DMS153 treated with DMSO at 0.1 percent for 48 hours (cell line): ENCODE results near the gene ACAP3.
A peak's percentile ranks its signal among the peaks of the same experiment; 100 is the strongest.
"Not testable (repeated sequence)": the region's sequence is repeated elsewhere in the genome, so short reads cannot be mapped to it uniquely, and the experiment has no call there.

Source experiments
- DNase-seq: peaks from one replicate; lab custom pipeline; 2025; ENCODE audit not compliant: unreplicated experiment; lab: John Stamatoyannopoulos, UW

Gene ACAP3

DNA sequence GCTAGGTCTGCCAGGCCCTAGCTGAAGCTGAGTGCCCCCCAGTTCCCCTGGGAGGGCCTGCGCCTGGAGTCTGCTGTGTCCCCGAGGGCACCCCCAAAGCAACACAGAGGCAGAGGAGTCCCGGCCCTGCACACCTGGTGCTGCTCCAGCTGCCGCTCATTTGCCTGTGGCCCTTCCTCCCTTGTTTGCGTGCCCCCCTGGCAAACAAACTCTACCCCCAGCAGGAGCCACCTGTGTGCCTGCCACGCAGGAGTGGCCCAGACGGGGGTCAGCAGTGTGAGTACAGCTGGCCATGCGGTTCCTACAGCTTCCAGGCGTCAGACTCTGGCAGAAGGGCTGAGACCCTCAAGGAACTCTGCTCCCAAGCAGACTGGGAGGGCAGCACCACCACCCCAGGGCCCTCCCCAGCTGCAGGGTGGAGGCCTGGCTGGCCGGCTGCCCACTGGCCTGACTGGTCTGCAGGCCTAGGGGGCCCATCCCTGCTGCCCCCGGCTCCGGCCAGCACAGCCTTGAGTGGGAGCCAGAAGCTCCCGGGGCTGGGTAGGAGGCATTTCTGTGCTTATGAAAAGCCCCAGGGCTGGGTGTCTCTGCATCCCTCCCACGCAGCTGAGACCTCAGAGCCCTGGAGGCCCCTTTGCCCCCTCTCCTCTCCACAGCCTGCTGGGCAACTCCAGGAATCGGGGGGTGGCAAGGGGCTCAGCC is 22.8 kb upstream of the ACAP3 start:
- DNase-seq, result no peak

DNA sequence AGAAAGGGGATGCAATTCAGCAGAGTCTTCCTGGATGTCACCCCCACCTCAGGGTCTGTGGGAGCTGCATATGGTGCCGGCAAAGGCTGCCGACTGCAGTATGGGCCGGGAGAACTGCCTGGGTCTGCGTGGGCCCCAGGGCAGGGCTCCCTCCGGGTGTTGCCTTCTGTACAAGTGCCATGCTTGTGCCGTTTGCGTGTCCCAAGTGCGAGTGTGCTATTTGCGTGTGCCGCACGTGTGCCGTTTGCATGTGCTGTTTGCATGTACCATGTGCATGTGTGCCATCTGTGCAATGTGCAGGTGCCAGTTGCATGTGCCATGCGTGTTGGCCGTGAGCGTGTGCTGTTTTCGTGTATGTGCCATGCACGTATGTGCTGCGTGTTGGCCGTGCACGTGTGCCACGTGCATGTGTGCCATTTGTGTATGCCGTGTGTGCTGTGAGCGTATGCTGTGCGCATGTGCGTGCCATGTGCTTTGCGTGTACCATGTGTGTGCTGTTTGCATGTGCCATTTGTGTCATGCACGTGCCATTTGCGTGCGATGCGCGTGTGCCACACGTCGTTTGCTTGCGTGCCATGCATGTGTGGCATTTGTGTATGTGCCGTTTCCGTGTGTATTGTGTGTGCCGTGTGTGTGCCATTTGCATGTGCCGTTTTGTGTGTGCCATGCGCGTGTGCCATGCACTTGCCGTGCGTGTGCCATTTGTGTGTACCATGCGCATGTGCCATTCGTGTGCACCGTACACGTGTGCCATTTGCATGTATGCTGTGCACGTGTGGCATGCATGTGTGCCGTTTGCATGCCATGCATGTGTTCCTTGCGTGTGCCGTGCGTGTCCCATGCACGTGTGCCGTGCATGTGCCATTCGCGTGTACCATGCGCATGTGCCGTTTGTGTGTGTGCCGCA is 21.8 kb upstream of the ACAP3 start:
- DNase-seq, result no peak

DNA sequence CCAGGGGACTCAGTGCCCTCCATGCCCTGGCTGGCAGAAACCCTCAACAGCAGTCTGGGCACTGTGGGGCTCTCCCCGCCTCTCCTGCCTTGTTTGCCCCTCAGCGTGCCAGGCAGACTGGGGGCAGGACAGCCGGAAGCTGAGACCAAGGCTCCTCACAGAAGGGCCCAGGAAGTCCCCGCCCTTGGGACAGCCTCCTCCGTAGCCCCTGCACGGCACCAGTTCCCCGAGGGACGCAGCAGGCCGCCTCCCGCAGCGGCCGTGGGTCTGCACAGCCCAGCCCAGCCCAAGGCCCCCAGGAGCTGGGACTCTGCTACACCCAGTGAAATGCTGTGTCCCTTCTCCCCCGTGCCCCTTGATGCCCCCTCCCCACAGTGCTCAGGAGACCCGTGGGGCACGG is 20.5 kb upstream of the ACAP3 start:
- DNase-seq, result no peak

DNA sequence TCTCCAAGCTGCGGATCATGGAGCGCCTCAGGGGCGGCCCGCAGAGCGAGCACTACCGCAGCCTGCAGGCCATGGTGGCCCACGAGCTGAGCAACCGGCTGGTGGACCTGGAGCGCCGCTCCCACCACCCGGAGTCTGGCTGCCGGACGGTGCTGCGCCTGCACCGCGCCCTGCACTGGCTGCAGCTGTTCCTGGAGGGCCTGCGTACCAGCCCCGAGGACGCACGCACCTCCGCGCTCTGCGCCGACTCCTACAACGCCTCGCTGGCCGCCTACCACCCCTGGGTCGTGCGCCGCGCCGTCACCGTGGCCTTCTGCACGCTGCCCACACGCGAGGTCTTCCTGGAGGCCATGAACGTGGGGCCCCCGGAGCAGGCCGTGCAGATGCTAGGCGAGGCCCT is 19.6 kb upstream of the ACAP3 start:
- no peak for DNase-seq

DNA sequence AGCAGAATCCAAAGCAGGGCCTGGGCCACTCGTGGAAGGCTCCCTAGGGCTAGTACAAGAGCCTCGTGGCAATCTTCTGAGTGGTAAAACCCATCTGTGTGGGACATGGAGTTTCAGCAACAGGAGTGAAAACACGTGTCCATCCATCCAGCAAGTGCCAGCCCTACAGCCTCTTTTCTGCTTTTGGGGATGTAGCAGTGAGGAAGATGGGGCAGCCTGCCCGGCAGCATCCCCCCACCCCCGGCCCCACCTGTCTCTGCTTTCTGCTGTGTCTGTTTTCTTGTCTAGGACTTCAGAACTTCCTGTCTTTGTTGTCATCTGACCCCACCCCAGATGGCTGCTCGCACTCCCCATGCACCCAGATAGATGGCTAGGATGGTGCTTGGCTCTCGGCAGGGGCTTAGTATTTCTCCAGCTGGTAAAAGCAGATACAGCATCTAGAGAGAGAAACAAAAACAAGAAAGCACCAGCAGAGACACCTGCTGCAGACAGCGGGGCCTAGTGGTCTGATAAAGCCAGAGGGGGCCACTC is 18.4 kb upstream of the ACAP3 start:
- DNase-seq, result no peak

DNA sequence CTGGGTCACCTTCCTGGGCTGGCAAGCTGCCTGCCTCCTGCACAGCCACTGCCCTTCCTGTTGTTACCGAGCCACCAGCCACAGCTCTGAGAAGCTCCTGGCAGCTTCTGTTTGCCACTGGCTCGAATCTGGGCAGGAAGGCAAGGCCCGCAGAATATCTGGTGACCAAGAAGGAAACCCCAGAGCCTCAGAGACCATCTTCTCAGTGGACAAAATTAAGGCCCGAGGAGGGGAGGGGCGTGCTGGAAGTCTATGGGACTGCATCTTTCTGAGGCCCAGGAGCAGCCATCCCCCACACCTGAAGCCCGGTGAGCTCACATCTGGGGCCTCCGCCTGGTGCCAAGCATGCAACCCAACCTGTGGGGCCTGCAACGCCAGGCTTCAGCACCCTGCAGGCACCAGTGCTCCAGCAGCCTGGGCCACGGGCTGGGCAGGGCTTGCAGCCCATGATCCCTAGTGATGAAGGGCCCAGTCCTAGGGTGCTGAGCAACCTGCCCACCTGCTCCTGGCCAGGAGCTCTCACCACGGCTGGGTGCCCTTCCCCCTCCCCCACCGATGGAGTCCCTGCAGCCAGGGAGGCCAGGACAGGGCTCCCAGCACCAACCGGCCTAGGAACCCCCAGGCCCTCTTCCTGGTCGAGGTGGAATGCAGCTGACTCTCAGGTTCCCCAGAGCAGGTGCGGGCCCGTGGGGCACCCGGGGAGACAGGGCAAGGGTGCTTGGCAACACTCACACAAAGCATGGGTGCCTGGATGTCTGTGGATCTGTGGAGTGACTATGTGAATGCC is 17.8 kb upstream of the ACAP3 start:
- DNase-seq, result no peak

DNA sequence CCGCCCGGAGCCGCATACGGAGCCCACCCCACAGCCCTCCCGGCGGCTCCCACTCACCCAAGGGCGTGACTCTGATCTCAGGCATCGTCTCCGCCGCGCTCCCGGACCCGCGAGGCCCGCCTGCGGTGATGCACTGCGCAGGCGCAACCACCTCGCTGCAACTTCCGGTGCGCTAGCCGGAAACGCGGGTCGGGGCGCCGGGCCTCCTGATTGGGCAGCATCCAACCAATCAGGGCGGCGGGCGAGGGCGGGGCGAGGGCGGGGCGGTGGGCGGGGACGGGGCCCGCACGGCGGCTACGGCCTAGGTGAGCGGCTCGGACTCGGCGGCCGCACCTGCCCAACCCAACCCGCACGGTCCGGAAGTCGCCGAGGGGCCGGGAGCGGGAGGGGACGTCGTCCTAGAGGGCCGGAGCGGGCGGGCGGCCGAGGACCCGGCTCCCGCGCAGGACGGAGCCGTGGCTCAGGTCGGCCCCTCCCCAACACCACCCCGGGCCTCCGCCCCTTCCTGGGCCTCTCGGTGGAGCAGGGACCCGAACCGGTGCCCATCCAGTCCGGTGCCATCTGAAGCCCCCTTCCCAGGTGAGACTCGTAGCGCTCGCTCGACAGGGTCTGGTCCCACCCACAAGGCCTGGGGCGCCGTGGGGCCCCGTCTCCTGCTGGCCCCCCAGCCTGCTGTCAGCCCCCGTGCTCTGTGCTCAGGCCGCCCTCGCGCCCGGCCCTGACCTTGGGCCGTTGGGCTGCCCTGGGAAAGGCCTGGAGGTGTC is 17.0 kb upstream of the ACAP3 start, which contains the start of the genes CPTP and INTS11:
TSS of gene CPTP (plus strand) at position 279 of the 764 bp plus-strand sequence. CDS start 2,109 bp downstream, outside the sequence.
TSS of gene INTS11 (minus strand) at position 137 of the 764 bp plus-strand sequence. CDS start at position 85, 52 bp downstream.
- peak; percentile 95 for DNase-seq

DNA sequence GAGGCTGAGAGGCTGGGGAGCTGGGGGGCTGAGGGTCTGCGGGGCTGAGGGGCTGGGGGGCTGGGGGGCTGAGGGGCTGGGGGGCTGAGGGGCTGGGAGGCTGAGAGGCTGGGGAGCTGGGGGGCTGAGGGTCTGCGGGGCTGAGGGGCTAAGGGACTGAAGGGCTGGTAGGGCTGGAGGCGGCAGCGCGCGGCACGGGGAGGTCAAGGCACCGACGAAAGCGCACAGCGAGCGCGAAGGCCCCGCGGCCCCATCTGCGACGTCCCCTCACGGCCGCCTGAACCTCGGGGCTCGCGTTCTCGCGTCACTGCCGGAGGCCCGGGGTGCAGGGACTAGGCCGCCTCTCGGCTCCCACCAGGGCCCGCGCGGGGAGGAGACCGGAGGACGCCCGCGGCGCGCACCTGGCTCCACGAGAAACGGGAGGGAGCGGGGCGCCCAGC is 16.4 kb upstream of the ACAP3 start:
- no peak for DNase-seq

DNA sequence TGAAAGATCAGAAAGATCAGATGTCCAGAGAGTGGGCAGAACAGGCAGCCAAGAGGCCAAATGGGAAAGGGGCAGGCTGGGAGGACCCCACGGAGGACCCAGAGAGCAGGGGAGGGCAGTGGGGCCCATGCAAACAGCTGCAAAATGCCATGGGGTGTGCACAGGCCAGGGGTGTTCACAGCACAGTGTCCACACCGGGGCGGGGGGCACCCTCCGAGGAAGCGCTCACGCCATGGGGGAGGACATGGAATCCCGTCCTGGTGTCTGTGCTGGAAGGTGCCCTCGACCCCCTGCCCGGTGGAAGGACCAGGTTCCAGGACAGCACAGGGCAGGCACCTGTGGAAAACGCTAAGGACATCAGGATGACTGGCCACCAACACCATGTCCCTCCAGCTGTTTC is 15.2 kb upstream of the ACAP3 start:
- no peak for DNase-seq

DNA sequence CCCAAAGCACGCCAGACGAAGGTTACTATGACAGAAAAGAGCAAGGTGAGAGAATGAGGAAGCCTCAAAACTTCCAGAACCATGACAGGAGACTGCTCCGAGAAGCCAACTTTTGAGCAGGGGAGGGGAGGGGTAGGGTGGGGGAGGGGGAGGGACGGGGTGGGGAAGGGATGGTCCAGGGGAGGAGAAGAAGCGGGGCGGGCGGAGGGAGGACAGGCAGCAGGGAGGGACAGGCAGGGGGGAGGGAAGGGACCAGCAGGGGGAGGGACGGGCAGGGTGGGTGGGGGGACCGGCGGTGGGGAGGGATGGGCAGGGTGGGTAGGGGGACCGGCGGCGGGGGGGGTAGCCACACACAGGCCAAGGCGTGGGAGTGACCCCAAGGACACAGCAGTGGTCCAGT is 14.7 kb upstream of the ACAP3 start:
- no peak for DNase-seq

DNA sequence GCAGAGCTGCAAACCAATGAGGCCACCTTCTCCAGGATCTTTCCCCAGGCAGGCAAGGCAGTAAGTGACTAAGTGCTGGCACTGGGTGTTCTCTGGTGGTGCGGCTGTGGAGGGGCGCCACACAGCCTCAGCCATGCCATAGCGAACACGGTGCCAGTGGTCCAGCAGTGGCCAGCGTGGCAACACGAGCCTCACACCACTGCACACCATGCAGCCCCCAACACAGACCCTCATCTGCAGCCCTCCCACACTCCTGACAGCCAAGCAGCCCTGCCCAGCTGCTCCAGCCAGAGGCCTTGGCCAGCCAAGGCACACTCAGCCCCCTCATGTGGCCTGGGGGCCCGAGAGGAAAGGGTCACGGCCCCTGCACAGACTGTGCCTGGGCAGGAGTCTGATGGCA is 13.7 kb upstream of the ACAP3 start:
- no peak for DNase-seq

DNA sequence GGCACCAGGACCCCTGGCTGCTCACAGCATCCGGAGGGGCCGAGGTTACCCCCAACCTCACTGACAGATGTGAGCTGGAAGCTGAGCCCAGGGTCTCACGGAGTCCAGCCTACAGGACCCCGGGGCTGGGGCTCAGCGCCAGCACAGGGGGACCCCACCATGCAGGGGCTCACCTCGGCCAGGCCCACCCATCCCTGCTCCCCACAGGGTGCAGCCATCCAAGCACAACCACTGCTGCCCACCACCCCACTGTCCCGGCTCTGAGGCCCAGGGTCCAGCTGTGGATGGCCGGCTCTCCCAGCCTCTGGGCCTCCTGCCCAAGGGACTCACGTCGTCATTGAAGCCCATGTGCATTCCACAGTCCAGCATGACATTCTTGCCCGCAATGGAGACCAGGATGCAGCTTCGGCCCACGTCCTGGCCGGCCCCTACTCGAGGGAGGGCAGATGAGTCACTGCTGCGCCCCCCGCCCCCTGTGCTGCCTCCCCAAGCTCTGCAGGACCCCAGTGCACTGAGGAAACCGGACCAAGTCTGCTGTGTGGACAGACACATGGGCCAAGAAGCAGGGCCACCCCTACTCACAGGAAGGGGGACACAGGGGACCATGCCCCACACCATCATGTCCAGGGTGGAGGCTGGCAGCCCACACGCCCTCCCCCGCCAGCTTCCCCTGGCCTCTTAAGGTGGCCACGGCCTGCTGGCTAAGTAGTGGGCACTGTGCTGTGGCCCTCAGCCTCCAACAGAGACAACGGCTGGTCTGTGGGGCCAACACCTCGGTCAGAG is 13.1 kb upstream of the ACAP3 start:
- no peak for DNase-seq

DNA sequence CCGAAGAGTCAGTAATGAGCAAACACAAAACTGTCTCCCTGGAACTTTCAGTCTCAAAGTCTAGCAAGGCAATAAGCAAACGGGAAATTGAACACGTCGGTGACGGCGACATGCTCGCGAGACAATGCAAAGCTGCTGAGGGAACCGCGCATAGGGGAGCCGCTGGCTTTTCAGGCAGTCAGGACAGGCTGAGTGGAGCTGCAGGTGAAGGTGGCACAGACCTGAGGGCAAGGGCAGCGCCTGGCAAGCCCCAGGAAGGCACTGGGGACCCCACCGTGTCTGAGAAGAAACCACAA is 11.9 kb upstream of the ACAP3 start:
- DNase-seq, result no peak

DNA sequence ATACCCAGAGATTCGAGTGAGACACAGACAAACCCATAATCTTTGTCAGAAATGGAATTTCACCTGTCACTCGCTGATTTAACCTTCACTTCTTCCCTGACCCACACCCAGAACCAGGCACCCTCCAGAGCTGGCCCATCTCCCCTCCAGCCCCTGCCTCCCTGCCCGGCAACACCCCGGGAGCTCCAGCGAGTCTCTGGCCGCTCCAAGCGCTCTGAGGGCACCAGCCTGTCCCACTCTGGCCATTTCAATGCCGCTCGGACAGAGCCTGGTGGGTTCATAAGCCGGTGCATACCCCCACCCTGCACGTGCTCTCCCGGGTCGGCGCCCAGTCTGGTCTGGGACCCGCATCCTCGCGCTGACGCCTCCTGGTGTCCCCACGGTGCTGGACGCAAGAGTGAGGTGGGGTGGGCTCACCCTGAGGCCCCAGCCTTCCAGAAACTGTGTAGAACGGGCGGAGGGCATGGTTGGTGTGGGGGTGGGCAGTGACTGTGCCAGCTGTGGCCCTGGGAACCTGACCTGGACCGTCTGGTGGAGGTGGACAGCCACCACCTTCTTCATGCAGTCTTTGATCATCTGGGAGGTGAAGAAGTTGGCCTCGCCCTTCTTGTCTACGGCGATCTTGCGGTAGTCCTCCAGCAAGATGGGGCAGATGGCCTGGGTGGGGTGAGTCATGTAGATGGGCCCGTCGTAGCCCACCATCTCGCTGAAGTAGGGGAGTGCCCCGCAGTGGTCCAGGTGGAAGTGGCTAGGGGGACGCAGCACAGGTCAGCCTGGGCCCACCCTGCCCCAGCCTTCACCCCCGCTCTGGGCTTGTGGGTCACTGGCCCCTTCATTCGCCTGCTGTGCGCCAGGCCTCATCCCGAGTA is 11.3 kb upstream of the ACAP3 start:
- no peak for DNase-seq

DNA sequence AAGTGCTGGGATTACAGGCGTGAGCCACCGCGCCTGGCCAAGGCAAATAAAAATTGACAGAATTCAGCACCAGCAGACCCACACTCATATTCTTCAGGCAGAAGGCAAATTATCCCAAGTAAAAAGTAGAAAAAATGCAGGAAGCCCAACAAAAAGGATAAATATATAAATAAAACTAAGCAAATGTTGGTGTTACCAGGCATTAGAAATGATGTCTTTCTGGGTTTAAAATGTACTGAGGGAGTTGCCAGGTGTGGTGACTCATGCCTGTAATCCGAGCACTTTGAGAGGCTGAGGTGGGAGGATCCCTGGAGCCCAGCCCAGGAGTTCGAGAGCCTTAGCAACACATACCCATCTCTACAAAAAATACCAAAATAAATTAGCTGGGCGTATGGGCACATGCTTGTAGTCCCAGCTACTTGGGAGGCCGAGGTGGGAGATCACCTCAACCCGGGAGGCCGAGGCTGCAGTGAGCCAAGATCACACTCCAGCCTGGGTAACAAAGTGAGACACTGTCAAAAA is 10.5 kb upstream of the ACAP3 start:
- peak; percentile 86 for DNase-seq

DNA sequence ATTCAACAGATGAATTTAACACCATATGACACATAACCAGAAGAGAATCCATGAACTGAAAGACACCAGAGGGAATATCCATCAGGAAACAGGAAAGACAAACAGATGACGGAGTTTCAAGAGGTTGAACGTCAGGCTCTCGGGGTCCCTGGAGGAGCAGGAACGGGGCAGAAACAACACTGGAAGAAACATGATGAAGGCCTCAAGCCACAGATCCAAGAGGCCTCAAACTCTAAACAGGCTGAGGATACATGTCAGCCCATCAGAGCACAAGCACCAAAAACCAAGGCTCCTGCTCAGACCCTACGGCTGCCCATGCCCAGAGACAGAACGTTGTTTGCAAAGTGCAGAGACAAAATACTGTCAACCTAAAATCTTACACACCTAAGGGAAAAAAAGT is 9.7 kb upstream of the ACAP3 start:
- DNase-seq, result no peak

DNA sequence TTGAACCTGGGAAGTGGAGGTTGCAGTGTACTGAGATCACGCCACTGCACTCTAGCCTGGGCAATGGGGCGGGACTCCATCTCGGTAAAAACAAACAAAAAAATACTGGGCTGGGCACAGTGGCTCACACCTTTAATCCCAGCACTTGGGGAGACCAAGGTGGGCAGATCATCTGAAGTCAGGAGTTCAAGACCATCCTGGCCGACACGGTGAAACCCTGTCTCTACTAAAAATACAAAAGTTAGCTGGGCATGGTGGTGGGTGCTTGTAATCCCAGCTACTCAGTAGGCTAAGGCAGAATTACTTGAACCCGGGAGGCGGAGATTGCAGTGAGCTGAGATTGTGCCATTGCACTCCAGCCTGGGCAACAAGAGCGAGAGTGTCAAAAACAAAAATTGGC is 8.5 kb upstream of the ACAP3 start:
- not testable (repeated sequence) for DNase-seq

DNA sequence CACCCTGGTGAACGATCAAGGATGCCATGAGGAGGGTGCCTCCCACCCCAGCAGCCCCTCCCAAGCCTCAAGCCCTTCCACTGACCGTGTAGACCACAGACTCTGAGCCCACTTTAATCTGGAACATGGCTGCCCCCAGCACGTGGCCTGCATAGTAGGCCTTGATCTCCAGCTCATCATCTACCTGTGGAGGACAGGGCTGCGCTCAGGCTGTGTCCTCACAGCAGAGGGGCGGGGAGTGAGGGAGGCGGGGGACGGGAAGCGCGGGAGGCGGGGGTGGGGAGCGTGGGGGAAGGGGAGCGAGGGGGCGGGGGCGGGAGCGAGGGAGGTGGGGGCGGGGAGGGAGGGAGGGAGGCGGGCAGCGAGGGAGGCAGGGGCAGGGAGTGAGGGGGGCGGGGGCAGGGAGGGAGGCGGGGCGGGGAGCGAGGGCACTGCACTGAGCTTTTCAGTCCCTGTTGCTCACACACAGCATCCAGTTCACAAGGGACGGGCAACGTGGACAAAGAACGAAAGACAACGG is 7.8 kb upstream of the ACAP3 start:
- no peak for DNase-seq
